Measurements from ENCODE around the gene DOK3.

DNA sequence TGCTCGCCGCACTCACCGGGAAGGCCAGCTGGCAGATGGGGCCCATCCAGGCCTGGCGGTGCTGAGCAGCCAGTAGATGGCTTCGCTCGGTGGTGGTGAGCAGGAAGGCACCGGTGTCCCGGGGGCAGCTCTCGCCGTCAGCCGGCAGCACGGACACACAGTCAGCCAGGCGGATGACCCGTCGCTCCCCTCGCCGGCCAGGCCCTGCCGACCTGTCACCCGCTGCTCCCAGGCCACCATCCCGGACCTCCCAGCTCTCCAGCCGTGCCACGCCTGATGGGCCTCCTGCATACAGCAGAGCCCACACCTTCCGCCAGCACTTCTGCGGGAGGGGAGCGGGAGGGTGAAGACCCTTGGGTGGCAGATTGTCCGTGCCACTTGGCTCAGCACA, 1.4 kb downstream of the DOK3 start:
- TF ChIP-seq IKZF5 (CRISPR knock-in tag; IDR thresholded peaks at IDR 0.05) (no peak), POLR2A (IDR thresholded peaks at IDR 0.05; ENCODE audit: insufficient read depth in 1 of 2, low read depth in 2 of 2, low read length in 2 of 2) (no peak), ZNF800 (CRISPR knock-in tag; IDR thresholded peaks at IDR 0.05) (no peak), ZNF101 (CRISPR knock-in tag; IDR thresholded peaks at IDR 0.05; ENCODE audit: borderline replicate concordance, low read depth) (no peak), HMG20A (CRISPR knock-in tag; IDR thresholded peaks at IDR 0.05; ENCODE audit: borderline replicate concordance) (no peak), CBX1 (IDR thresholded peaks at IDR 0.05; ENCODE audit: low read depth) (no peak), SRF (IDR thresholded peaks at IDR 0.05; ENCODE audit: low read depth, low read length) (no peak)
